ACC112 (cell line): ENCODE measurements around the gene LARP4.
"Not testable (repeated sequence)": the region's sequence is repeated elsewhere in the genome, so short reads cannot be mapped to it uniquely, and the experiment has no call there.

Experiments
- H2AFZ ChIP-seq: fragments of 200-600 bp; sonication (generic); one replicate; pipeline ENCODE4 v1.6.0; 2017; ENCODE audit warnings: antibody characterized with exemption, low read length; ENCODE audit not compliant: unreplicated experiment
- H3K27ac ChIP-seq: fragments of 200-600 bp; sonication (generic); 2 replicates; pipeline ENCODE4 v1.5.1; 2014; ENCODE audit warnings: low read depth, mild to moderate bottlenecking, antibody characterized with exemption, low read length, moderate library complexity
- H3K27me3 ChIP-seq: fragments of 200-600 bp; sonication (generic); 2 replicates; pipeline ENCODE4 v1.6.1; 2014; ENCODE audit warnings: mild to moderate bottlenecking, antibody characterized with exemption, low read length, moderate library complexity, mixed read lengths; ENCODE audit not compliant: insufficient read depth
- H3K36me3 ChIP-seq: fragments of 200-600 bp; sonication (generic); 2 replicates; pipeline ENCODE4 v1.6.1; 2016; ENCODE audit warnings: mild to moderate bottlenecking, antibody characterized with exemption, low read length, moderate library complexity, mixed read lengths; ENCODE audit not compliant: insufficient read depth
- H3K4me1 ChIP-seq: fragments of 200-600 bp; sonication (generic); one replicate; pipeline ENCODE4 v1.6.1; 2016; ENCODE audit warnings: low read length, mixed read lengths; ENCODE audit not compliant: insufficient read depth, unreplicated experiment, control insufficient read depth
- H3K4me3 ChIP-seq: fragments of 200-600 bp; sonication (generic); 2 replicates; pipeline ENCODE4 v1.5.1; 2014; ENCODE audit warnings: mild to moderate bottlenecking, low read depth, low read length
- H3K79me2 ChIP-seq: fragments of 200-600 bp; sonication (generic); one replicate; pipeline ENCODE4 v1.6.0; 2016; ENCODE audit warnings: low read length; ENCODE audit not compliant: control insufficient read depth, unreplicated experiment, insufficient read depth

Gene LARP4

GRCh38 chr12:50431656-50432055 lies 31.0 kb downstream of the LARP4 start:
- H3K36me3 ChIP-seq: peaks cover 42% of the 10 kb centered on the region
- H2AFZ ChIP-seq, H3K4me3 ChIP-seq, H3K27ac ChIP-seq, H3K27me3 ChIP-seq, H3K4me1 ChIP-seq: not testable (repeated sequence)
- H3K79me2 ChIP-seq: peaks cover 10% of the 10 kb centered on the region

- Histone ChIP-seq H3K27ac (no peak overlapping the region), H3K4me1 (no peaks in the 10 kb centered on the region), H3K4me3 (no peak overlapping the region), H3K79me2 (no peaks in the 10 kb centered on the region), H3K36me3 (peaks cover 37% of the 10 kb centered on the region), H2AFZ (no peak overlapping the region), H3K27me3 (no peaks in the 10 kb centered on the region)
These were observed 39.6 kb downstream of the LARP4 start for GRCh38 chr12:50440288-50440687.

DNA sequence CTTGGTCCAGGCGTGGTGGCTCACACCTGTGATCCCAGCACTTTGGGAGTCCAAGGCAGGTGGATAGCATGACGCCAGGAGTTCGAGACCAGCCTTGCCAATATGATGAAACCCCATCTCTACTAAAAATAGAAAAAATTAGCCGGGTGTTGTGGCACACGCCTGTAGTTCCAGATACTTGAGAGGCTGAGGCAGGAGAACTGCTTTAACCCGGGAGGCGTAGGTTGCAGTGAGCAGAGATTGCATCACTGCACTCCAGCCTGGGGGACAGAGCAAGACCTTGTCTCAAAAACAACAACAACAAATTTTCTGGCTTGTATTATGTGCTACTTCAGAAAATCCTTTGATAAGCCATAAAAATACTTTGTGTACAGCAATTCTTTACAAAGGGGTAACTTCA lies 41.1 kb downstream of the LARP4 start:
- H3K79me2 ChIP-seq: no peaks in the 10 kb centered on the region
- no peak overlapping the region for H2AFZ ChIP-seq
- peaks cover 28% of the 10 kb centered on the region for H3K36me3 ChIP-seq
- no peaks in the 10 kb centered on the region for H3K27me3 ChIP-seq
- no peaks in the 10 kb centered on the region for H3K4me1 ChIP-seq
- H3K27ac ChIP-seq: no peak overlapping the region
- H3K4me3 ChIP-seq: no peak overlapping the region

DNA sequence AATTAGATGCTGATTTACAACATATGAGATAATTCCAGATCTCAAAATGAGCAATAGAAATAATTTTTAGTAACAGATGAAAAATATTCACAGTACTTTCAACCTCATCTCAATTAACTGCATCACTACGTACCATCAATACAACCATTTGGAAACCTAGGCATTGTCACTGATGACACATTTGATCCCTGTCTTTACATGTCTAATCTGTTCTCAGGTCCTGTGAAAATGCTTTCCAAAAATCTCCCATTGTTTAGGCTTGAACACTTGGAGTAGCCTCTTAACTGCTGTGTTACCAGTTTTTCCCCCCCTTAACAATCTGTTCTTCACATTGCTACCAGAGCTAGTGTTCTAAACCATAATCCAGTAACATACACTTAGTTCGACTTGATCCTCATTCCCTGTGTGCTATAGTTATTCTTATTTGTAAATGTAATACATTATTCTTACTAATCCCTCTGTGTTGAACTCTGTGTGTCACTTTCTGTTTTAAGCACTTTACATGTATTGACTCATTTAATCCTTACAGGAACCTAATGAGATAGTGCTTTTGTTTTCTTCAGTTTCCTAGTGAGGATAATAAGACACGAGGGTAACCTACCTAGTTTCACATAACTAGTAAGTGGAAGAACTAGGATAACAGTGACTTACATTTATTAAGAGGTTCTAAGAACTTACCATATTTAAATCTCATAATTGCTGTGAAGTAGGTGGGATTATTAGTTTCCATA lies 41.7 kb downstream of the LARP4 start:
- H3K27me3 ChIP-seq: no peaks in the 10 kb centered on the region
- no peaks in the 10 kb centered on the region for H3K79me2 ChIP-seq
- H3K27ac ChIP-seq: no peak overlapping the region
- H3K36me3 ChIP-seq: peaks cover 27% of the 10 kb centered on the region
- H3K4me1 ChIP-seq: no peaks in the 10 kb centered on the region
- no peak overlapping the region for H3K4me3 ChIP-seq
- H2AFZ ChIP-seq: no peak overlapping the region

- not testable (repeated sequence) for H3K27ac ChIP-seq, H3K4me1 ChIP-seq, H3K79me2 ChIP-seq, H3K4me3 ChIP-seq, H3K27me3 ChIP-seq, H2AFZ ChIP-seq
- peaks cover 15% of the 10 kb centered on the region for H3K36me3 ChIP-seq
These were observed 49.0 kb downstream of the LARP4 start for GRCh38 chr12:50449671-50450070.

DNA sequence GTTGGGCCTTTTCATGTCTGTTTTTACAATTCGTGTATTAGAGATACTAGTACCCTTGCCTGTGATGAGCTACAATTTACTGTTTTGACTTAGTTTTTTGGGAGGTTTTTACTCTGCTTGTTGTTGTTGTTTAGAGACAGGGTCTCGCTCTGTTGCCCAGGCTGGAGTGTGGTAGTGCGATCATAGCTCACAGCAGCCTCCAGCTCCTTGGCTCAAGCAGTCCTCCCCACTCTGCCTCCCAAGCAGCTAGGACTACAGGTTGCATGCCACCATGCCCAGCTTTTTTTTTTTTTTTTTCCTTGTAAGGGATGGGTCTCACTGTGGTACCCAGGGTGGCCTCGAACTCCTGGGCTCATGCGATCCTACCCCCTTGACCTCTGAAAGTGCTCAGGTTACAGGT lies 52.1 kb downstream of the LARP4 start:
- Histone ChIP-seq H3K79me2 (peaks cover 2% of the 10 kb centered on the region), H3K4me1 (no peaks in the 10 kb centered on the region), H3K27me3 (no peaks in the 10 kb centered on the region), H3K36me3 (peaks cover 19% of the 10 kb centered on the region), H3K4me3 (no peak overlapping the region), H2AFZ (no peak overlapping the region), H3K27ac (no peak overlapping the region)

DNA sequence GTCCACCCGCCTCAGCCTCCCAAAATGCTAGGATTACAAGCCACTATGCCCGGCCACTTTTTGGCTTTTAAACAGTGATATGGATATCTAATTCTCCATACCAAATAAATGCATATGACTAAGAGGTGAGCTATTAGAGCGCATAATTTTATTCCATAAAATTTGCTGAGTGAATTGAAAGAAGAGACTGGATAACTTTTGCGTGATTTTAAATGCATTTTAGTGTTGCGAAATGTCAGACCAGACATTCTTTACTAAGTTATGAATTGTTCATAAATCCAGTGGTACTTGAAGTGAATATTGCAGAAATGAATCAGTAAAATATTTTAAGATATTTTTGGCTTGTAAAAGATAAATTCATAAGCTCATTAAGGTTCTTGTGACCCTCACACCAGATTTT lies 53.2 kb downstream of the LARP4 start:
- peaks cover 2% of the 10 kb centered on the region for H3K79me2 ChIP-seq
- no peak overlapping the region for H3K27ac ChIP-seq
- no peaks in the 10 kb centered on the region for H3K27me3 ChIP-seq
- no peak overlapping the region for H3K4me3 ChIP-seq
- H3K4me1 ChIP-seq: no peaks in the 10 kb centered on the region
- H3K36me3 ChIP-seq: peaks cover 19% of the 10 kb centered on the region
- no peak overlapping the region for H2AFZ ChIP-seq

- peaks cover 31% of the 10 kb centered on the region for H3K36me3 ChIP-seq
- H3K27ac ChIP-seq: no peak overlapping the region
- H2AFZ ChIP-seq: no peak overlapping the region
- no peak overlapping the region for H3K4me3 ChIP-seq
- no peaks in the 10 kb centered on the region for H3K79me2 ChIP-seq
- no peaks in the 10 kb centered on the region for H3K27me3 ChIP-seq
- no peaks in the 10 kb centered on the region for H3K4me1 ChIP-seq
These were observed 57.9 kb downstream of the LARP4 start for GRCh38 chr12:50458606-50459005.

GRCh38 chr12:50467439-50467838 lies 66.8 kb downstream of the LARP4 start:
- Histone ChIP-seq H3K36me3 (peaks cover 25% of the 10 kb centered on the region), H3K27ac (no peak overlapping the region), H3K4me1 (no peaks in the 10 kb centered on the region), H3K27me3 (no peaks in the 10 kb centered on the region), H3K4me3 (no peak overlapping the region), H2AFZ (no peak overlapping the region), H3K79me2 (no peaks in the 10 kb centered on the region)

- H3K79me2 ChIP-seq: no peaks in the 10 kb centered on the region
- peaks cover 18% of the 10 kb centered on the region for H3K36me3 ChIP-seq
- no peak overlapping the region for H3K27ac ChIP-seq
- H3K4me1 ChIP-seq: no peaks in the 10 kb centered on the region
- H2AFZ ChIP-seq: no peak overlapping the region
- no peak overlapping the region for H3K4me3 ChIP-seq
- H3K27me3 ChIP-seq: no peaks in the 10 kb centered on the region
These were observed 76.7 kb downstream of the LARP4 start for GRCh38 chr12:50477241-50477832.

- H3K27ac ChIP-seq: no peak overlapping the region
- H3K27me3 ChIP-seq: no peaks in the 10 kb centered on the region
- H3K4me1 ChIP-seq: no peaks in the 10 kb centered on the region
- H2AFZ ChIP-seq: no peak overlapping the region
- H3K4me3 ChIP-seq: no peak overlapping the region
- H3K36me3 ChIP-seq: peaks cover 4% of the 10 kb centered on the region; the same call in 1 of the 2 replicates
- no peaks in the 10 kb centered on the region for H3K79me2 ChIP-seq
These were observed 81.9 kb downstream of the LARP4 start for GRCh38 chr12:50482571-50482970.
